Measurements from ENCODE around the gene HECA.
A peak's percentile ranks its signal among the peaks of the same experiment; 100 is the strongest.
"Not testable (repeated sequence)": the region's sequence is repeated elsewhere in the genome, so short reads cannot be mapped to it uniquely, and the experiment has no call there.

HECA gene

GRCh38 chr6:139219271-139219729 lies 84.4 kb downstream of the HECA start:
- peak; percentile 82 for DNase-seq

GRCh38 chr6:139219746-139220145 lies 84.9 kb downstream of the HECA start:
- DNase-seq = no peak

GRCh38 chr6:139228387-139228786 lies 93.5 kb downstream of the HECA start:
- not testable (repeated sequence) for DNase-seq
